Stomach (tissue), 9 donors: ENCODE measurements around the gene UNC5A. TPM values are rescaled to one million over a fixed set of nuclear protein-coding genes. Genes with fewer than 3 reads are reported as not detected.

Experiments used
- DNase-seq, 2 donors: peaks; one replicate each; pipeline versions ENCODE4 v3.0.0 to v3.0.0-alpha.2; 2013 to 2019
- H3K27ac ChIP-seq, 5 donors: fragments of 200-600 bp in 4 of 5; sonication (generic) in 4 of 5; one replicate each; pipeline ENCODE4 v1.5.1; 2013 to 2019; ENCODE audit warnings: mild to moderate bottlenecking in 1 of 5, moderate library complexity in 1 of 5
- H3K27me3 ChIP-seq, 3 donors: fragments of 200-600 bp; sonication (generic); one replicate each; pipeline ENCODE4 v1.5.1; 2017 to 2019; ENCODE audit warnings: mixed run types in 1 of 3
- H3K36me3 ChIP-seq, 4 donors: fragments of 200-600 bp; sonication (generic); 1 replicate in 3 of 4; 2 replicates in 1 of 4; pipeline ENCODE4 v1.5.1; 2016 to 2019
- H3K4me1 ChIP-seq, 4 donors: fragments of 200-600 bp; sonication (generic); one replicate each; pipeline ENCODE4 v1.5.1; 2016 to 2019
- H3K4me3 ChIP-seq, 4 donors: fragments of 200-600 bp; sonication (generic) in 3 of 4; one replicate each; pipeline ENCODE4 v1.5.1; 2016 to 2019; ENCODE audit warnings: mild to moderate bottlenecking in 1 of 4
- H3K9me3 ChIP-seq, 4 donors: fragments of 200-600 bp; sonication (generic); one replicate each; pipeline ENCODE4 v1.5.1; 2016 to 2019
- EP300 ChIP-seq: sonication (generic); formaldehyde crosslinking; IDR thresholded peaks from one replicate; pipeline ENCODE4 v1.6.1; 2017; ENCODE audit warnings: antibody characterized with exemption
- POLR2A ChIP-seq, 4 donors: fragments of 450-650 bp; IDR thresholded peaks; one replicate each; pipeline ENCODE4 v1.6.1; 2016; ENCODE audit warnings: antibody characterized with exemption in 4 of 4, control low read depth in 2 of 4, mild to moderate bottlenecking in 1 of 4, moderate library complexity in 1 of 4
- POLR2AphosphoS5 ChIP-seq, 3 donors: sonication (generic); formaldehyde crosslinking; IDR thresholded peaks; one replicate each; pipeline ENCODE4 v1.6.1; 2016; ENCODE audit warnings: antibody characterized with exemption in 3 of 3
- WGBS, 5 donors: extraction: QIAGEN DNeasy Blood & Tissue Kit in 3 of 5; methylation state at CpG; one replicate each; pipeline versions ENCODE4 v1.1.5 to v1.1.7; 2013 to 2018; 5-methylcytosine and 5-hydroxymethylcytosine counted together
- intact Hi-C: fragments of 100-400 bp; cut with DNase I; formaldehyde crosslinking; loops from one replicate; pipeline ENCODE4 v1.15.1; 2023; ENCODE audit warnings: low total_unique reads
- polyA plus RNA-seq, 3 donors: library from polyadenylated mRNA; stranded (reverse); fragments of 200-250 nt; gene quantifications; one replicate each; pipeline ENCODE4 v1.2.3, GENCODE V29; 2013
- total RNA-seq, 5 donors: library from RNA; depleted of rRNA; stranded (reverse); fragments of >200 nt; gene quantifications; one replicate each; pipeline versions ENCODE4 v1.1.0 to v1.2.3, GENCODE V29; 2014 to 2016
- TF ChIP-seq, protein P1 (sequence below), 7 experiments: fragments of 450-650 bp in 4 of 7; fragments of 200-600 bp in 3 of 7; sonication (generic) in 3 of 7; IDR thresholded peaks; one replicate each; pipeline ENCODE4 v1.5.1; 2016 to 2019; ENCODE audit warnings: antibody characterized with exemption in 7 of 7, control low read depth in 2 of 7, mild to moderate bottlenecking in 1 of 7
- donor health status: healthy with polysubstance abuse.
- donor health status: Bipolar disorder and iron deficiency.
- donor health status: healthy.

UNC5A gene
- total and polyA plus RNA-seq, 8 donors, result 0.08 to 0.72 (median 0.46) TPM; not detected in 4

DNA sequence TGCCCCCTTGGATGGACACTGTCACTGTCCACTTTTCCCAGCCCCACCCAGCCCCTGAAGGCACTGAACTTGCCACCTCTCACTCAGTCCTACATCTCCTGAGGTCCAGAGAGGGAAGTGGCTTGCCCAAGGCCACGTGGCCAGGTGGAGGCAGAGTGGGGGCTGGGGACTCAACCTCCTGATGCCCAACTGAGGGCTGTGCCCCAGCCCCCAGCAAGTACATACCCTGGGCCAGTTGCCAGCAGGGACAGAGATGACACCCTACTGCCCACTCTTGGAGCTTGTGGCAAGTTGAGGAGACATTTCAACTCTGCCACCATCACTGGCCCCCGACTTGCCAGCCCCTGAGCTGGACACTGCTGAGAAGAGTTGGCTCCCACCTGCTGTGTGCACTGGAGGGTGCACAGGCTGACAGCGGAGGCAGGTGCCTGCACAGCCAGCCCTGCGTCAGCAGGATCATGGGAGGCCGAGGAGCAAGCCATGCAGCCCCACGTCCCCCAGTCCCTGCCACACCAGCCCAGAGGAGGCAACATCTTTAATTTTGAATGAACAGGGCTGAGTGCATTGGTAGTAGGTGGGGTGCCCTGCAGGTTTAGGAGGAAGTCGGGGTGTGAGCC, 39.4 kb downstream of the UNC5A start:
- no peak for DNase-seq
- Histone ChIP-seq H3K27me3 (peaks cover 0 to 97% (median 30%) of the 10 kb centered on the region in 3 donors), H3K36me3 (no peaks in the 10 kb centered on the region), H3K9me3 (no peaks in the 10 kb centered on the region), H3K4me1 (no peaks in the 10 kb centered on the region), H3K27ac (no peak overlapping the region), H3K4me3 (no peak overlapping the region)
- TF ChIP-seq, protein P1, sequence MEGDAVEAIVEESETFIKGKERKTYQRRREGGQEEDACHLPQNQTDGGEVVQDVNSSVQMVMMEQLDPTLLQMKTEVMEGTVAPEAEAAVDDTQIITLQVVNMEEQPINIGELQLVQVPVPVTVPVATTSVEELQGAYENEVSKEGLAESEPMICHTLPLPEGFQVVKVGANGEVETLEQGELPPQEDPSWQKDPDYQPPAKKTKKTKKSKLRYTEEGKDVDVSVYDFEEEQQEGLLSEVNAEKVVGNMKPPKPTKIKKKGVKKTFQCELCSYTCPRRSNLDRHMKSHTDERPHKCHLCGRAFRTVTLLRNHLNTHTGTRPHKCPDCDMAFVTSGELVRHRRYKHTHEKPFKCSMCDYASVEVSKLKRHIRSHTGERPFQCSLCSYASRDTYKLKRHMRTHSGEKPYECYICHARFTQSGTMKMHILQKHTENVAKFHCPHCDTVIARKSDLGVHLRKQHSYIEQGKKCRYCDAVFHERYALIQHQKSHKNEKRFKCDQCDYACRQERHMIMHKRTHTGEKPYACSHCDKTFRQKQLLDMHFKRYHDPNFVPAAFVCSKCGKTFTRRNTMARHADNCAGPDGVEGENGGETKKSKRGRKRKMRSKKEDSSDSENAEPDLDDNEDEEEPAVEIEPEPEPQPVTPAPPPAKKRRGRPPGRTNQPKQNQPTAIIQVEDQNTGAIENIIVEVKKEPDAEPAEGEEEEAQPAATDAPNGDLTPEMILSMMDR (IDR thresholded peaks at IDR 0.05), result no peak
- no peak for TF ChIP-seq EP300
- intact Hi-C loops, result no loop called here
- 61 to 78% (median 71%) methylated on average over 4 to 7 of the region's 7 CpGs for WGBS, 5 donors

DNA sequence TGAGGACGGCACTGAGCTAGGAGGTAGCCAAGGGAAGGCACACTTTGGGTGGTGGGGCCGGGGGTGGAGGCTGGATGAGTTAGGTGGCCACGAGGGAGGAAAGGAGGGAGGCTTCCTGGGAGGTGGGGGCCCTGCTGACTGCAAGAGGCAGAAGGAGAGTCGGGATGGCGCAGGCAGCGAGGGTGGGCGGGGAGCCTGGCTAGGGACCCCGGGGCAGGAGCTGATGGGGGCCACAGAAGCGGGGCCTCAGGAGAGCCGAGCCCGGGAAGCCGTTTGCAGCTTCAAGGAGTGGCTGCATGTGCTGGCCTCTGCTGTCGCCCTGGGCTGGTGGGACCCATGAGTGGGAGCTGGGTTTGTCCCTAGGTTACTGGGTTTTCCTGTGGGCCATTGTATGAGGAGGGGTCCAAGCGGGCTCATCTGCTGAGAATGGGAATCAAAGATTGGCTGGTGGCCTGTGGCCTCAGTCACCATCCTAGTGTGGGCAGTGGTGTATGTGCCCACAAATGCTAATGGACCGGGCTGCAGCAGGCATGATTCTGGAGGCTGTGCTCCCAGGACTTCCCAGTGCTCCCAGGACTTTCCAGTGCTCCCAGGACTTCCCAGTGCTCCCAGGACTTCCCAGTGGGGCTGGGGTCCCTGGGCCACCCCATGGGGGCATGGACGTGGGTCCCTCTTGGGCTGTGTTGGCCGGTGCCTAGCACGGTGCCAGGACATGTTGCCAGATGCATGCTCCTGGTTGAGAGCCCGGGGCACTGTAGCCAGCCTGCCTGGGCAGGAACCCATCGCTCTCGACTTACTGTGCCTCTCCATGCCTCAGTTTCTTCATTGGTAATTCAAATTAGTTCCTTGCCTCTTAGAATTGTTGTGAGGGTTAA, 40.2 kb downstream of the UNC5A start:
- DNase-seq, result no peak
- intact Hi-C loops, result no loop called here
- Histone ChIP-seq H3K9me3 (no peaks in the 10 kb centered on the region), H3K27me3 (peaks cover 0 to 97% (median 35%) of the 10 kb centered on the region in 3 donors), H3K4me1 (no peaks in the 10 kb centered on the region), H3K27ac (no peak overlapping the region), H3K4me3 (no peak overlapping the region), H3K36me3 (no peaks in the 10 kb centered on the region)
- 72 to 82% (median 79%) methylated on average over 18 to 21 of the region's 21 CpGs for WGBS, 5 donors
- TF ChIP-seq EP300, result no peak
- TF ChIP-seq, protein P1 (IDR thresholded peaks at IDR 0.05), result no peak
- TF ChIP-seq POLR2AphosphoS5 (IDR thresholded peaks at IDR 0.05), result no peak
- TF ChIP-seq POLR2A (IDR thresholded peaks at IDR 0.05), result no peak

DNA sequence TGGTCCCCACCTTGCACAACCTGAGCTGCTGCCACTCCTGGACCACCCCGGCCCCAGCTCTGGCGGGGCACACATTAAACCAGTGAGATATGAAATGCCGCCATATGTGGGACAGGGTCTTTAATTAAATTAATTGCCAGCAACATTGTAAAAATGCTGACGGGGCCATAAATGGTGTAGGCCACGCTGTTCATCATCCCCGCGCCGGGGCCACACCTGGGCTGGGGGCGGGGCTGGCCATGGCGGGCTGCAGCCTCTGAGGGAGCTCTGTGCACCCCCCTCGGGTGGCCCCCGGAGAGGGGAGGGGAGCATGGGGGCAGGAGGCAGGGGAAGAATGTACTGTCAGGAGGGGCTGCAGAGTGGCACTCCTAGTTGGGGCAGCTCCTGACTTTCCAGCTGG, 41.0 kb downstream of the UNC5A start:
- H3K36me3 ChIP-seq, result no peaks in the 10 kb centered on the region
- no peaks in the 10 kb centered on the region for H3K9me3 ChIP-seq
- H3K4me3 ChIP-seq, result no peak overlapping the region
- TF ChIP-seq POLR2AphosphoS5 (IDR thresholded peaks at IDR 0.05), result no peak
- TF ChIP-seq, protein P1 (IDR thresholded peaks at IDR 0.05), result no peak
- TF ChIP-seq EP300, result no peak
- no peak for TF ChIP-seq POLR2A (IDR thresholded peaks at IDR 0.05)
- WGBS, 5 donors, result 60 to 80% (median 70%) methylated on average over 12 of the region's 12 CpGs
- intact Hi-C loops, result no loop called here
- no peak overlapping the region for H3K27ac ChIP-seq
- peaks cover 0 to 97% (median 42%) of the 10 kb centered on the region in 3 donors for H3K27me3 ChIP-seq
- DNase-seq, result no peak
- no peaks in the 10 kb centered on the region for H3K4me1 ChIP-seq

DNA sequence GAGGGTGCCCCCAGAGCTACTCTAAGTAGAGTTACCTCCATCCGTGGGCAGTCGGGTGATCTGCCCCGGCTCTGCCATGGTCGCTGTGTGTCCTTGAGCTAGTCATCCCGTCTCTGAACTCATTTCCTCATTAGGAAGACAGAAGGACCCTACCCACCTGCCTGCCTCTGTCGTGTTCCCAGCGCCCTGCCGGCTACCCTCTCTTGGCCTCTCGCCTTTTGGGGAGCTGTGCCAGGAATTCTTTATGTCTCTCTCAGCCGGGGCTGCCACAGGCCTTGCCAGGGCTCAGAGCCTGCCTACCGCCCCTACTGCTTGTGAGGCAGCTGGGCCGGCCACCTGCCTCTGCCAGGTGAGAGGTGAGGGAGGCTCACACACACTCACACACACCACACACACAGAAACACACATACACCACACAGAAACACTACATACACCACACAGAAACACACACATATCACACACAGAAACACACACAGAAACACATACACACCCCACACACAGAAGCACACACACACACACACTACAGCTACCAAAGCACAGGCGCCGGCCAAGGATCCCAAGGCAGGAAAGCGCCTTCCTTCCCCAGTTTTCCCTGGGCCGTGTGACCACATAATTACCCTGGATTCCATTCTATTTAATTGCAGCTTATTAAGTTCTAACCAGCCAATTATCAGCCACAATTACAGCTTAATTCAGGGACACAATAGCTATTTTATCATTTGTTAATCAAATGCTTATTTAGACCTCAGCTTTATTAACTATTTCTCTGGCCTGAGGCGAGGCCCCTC, 41.7 kb downstream of the UNC5A start:
- TF ChIP-seq EP300, result no peak
- TF ChIP-seq, protein P1 (IDR thresholded peaks at IDR 0.05), result no peak
- no peak for TF ChIP-seq POLR2AphosphoS5 (IDR thresholded peaks at IDR 0.05)
- TF ChIP-seq POLR2A (IDR thresholded peaks at IDR 0.05), result no peak
- Histone ChIP-seq H3K9me3 (no peaks in the 10 kb centered on the region), H3K36me3 (no peaks in the 10 kb centered on the region), H3K27ac (no peak overlapping the region), H3K27me3 (peaks cover 0 to 97% (median 35%) of the 10 kb centered on the region in 3 donors), H3K4me3 (no peak overlapping the region), H3K4me1 (no peaks in the 10 kb centered on the region)
- no peak for DNase-seq
- WGBS, 5 donors, result 63 to 70% (median 65%) methylated on average over 15 to 17 of the region's 17 CpGs
- intact Hi-C loops, result no loop called here
